GM21723 (cell line): ENCODE measurements around the gene SELENOI.

Experiments used
- ATAC-seq: cut with Tn5 transposase; IDR thresholded peaks from one replicate; pipeline ENCODE4 v1.9.1; 2021; ENCODE audit warnings: mild to moderate bottlenecking, moderate library complexity; ENCODE audit not compliant: unreplicated experiment

Gene SELENOI

GRCh38 chr2:26444236-26444635 is 98.3 kb downstream of the SELENOI start:
- no peak for ATAC-seq
